ENCODE measurements around the gene FAM174C.
"Not testable (repeated sequence)": the region's sequence is repeated elsewhere in the genome, so short reads cannot be mapped to it uniquely, and the experiment has no call there.

The FAM174C gene

DNA sequence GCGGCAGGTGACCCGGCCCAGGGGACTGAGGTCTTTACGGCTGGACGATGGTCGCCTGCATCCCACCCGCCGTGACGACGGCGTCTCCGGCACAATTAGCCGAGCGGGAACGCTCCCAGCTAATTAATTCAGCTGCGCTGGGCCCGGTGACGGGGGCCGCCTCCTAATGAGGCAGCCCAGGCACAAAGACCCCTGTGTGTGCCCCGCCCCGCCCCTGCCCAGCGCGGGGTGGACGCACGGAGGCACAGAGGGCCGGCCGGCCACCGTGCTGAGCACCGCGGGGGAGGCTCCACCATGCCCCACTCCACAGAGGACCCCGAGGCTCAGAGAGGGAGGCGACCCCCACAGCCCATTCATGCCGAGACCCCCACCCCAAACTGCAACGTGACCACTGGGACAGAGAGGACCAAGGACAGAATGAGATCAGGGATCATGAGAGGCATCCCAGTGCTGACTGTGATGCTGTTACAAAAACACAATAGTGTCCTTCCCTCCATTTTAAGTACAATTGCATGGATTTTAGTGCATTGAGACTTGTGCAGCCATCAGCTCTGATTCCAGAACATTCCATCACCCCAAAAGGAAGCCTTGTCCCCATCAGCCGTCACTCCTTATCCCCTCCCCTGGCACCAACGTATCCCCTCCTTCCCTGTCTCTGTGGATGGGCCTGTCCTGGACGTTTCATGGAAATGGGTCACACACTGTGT is 27.4 kb downstream of the FAM174C start:
- H3K27me3 ChIP-seq (ENCODE audit: low read depth, low read length): no peaks in the 10 kb centered on the region
- no peaks in the 10 kb centered on the region for H3K9me3 ChIP-seq (ENCODE audit: insufficient read depth, low read length)
- no peak overlapping the region for H3K4me3 ChIP-seq (ENCODE audit: low read length)
- no peaks in the 10 kb centered on the region for H3K4me1 ChIP-seq (ENCODE audit: low read length)
- no peaks in the 10 kb centered on the region for H4K20me1 ChIP-seq (ENCODE audit: insufficient read depth, low read length)
- no peak overlapping the region for H3K27ac ChIP-seq (ENCODE audit: low read length)
- H3K36me3 ChIP-seq (replicated peaks; ENCODE audit: low read depth, low read length): no peaks in the 10 kb centered on the region
- H3K79me2 ChIP-seq (ENCODE audit: low read length): no peaks in the 10 kb centered on the region
- TF ChIP-seq EZH2phosphoT487 (IDR thresholded peaks at IDR 0.05; ENCODE audit: low read depth): no peak
- TF ChIP-seq, protein P1, sequence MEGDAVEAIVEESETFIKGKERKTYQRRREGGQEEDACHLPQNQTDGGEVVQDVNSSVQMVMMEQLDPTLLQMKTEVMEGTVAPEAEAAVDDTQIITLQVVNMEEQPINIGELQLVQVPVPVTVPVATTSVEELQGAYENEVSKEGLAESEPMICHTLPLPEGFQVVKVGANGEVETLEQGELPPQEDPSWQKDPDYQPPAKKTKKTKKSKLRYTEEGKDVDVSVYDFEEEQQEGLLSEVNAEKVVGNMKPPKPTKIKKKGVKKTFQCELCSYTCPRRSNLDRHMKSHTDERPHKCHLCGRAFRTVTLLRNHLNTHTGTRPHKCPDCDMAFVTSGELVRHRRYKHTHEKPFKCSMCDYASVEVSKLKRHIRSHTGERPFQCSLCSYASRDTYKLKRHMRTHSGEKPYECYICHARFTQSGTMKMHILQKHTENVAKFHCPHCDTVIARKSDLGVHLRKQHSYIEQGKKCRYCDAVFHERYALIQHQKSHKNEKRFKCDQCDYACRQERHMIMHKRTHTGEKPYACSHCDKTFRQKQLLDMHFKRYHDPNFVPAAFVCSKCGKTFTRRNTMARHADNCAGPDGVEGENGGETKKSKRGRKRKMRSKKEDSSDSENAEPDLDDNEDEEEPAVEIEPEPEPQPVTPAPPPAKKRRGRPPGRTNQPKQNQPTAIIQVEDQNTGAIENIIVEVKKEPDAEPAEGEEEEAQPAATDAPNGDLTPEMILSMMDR (IDR thresholded peaks at IDR 0.05; ENCODE audit: low read depth, low read length): no peak
- peak overlapping the region; percentile 60; the same call in 1 of the 2 replicates for H2AFZ ChIP-seq (ENCODE audit: low read depth, low read length)
- no peak overlapping the region for H3K4me2 ChIP-seq (ENCODE audit: low read length)
- H3K9ac ChIP-seq (ENCODE audit: low read length): no peak overlapping the region

DNA sequence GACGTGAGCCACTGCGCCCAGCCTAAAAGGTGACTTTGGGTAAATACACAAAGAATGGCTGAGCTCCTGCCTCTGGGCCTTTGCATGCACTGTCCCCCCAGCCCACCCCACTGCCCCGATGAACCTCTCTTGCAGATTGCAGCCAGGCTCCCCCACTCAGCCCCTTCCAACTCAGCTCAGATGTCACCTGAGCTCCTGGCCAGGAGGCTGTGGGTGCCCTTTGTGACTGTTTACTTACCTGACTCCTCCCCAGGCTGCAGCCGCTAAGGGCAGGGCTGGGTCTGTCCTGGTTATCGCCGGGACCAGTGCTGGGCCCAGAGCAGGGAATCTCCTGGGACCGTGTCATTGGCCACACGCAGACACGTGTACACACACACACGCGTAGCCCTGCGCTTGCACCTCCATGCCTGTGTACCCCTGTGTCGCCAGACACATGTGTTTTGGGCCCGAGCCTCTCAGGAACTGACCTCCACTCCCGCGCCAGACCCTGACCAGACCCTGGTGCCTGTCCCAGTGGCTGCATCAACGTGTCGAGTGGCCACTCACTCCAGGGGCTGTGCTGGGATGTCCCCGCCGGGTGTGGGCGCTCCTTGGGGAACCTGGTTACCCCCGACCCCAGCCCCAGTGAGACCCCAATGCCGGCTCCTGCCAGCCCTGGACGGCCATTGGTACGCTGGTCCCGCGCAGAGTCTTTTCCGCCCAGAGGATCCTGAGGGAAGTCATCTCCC is 29.0 kb downstream of the FAM174C start:
- no peaks in the 10 kb centered on the region for H3K36me3 ChIP-seq (replicated peaks; ENCODE audit: low read depth, low read length)
- no peak overlapping the region for H3K9ac ChIP-seq (ENCODE audit: low read length)
- H3K27ac ChIP-seq (ENCODE audit: low read length): no peak overlapping the region
- no peaks in the 10 kb centered on the region for H3K27me3 ChIP-seq (ENCODE audit: low read depth, low read length)
- no peaks in the 10 kb centered on the region for H3K9me3 ChIP-seq (ENCODE audit: insufficient read depth, low read length)
- H2AFZ ChIP-seq (ENCODE audit: low read depth, low read length): no peak overlapping the region
- no peaks in the 10 kb centered on the region for H3K4me1 ChIP-seq (ENCODE audit: low read length)
- H3K79me2 ChIP-seq (ENCODE audit: low read length): no peaks in the 10 kb centered on the region
- no peak overlapping the region for H3K4me3 ChIP-seq (ENCODE audit: low read length)
- no peak for TF ChIP-seq EZH2phosphoT487 (IDR thresholded peaks at IDR 0.05; ENCODE audit: low read depth)
- TF ChIP-seq, protein P1 (IDR thresholded peaks at IDR 0.05; ENCODE audit: low read depth, low read length): no peak
- H4K20me1 ChIP-seq (ENCODE audit: insufficient read depth, low read length): no peaks in the 10 kb centered on the region
- no peak overlapping the region for H3K4me2 ChIP-seq (ENCODE audit: low read length)

DNA sequence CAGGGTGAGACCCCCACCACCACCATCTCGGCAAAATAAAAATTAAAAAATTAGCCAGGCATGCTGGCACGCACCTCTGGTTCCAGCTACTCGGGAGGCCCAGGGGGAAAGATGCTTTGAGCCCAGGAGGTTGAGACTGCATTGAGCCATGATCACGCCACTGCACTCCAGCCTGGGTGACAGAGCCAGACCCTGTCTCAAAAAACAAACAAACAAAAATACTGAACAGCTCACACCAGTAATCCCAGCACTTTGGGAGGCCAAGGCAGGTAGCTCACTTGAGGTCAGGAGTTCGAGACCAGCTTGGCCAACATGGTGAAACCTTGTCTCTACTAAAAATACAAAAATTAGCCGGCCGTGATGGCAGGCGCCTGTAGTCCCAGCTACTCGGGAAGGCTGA is 30.0 kb downstream of the FAM174C start:
- not testable (repeated sequence) for H3K4me1 ChIP-seq (ENCODE audit: low read length); H3K9me3 ChIP-seq (ENCODE audit: insufficient read depth, low read length); H3K36me3 ChIP-seq (replicated peaks; ENCODE audit: low read depth, low read length); H3K9ac ChIP-seq (ENCODE audit: low read length); H4K20me1 ChIP-seq (ENCODE audit: insufficient read depth, low read length); H3K79me2 ChIP-seq (ENCODE audit: low read length); H3K27ac ChIP-seq (ENCODE audit: low read length); H3K4me3 ChIP-seq (ENCODE audit: low read length); H3K27me3 ChIP-seq (ENCODE audit: low read depth, low read length); H2AFZ ChIP-seq (ENCODE audit: low read depth, low read length); H3K4me2 ChIP-seq (ENCODE audit: low read length)

DNA sequence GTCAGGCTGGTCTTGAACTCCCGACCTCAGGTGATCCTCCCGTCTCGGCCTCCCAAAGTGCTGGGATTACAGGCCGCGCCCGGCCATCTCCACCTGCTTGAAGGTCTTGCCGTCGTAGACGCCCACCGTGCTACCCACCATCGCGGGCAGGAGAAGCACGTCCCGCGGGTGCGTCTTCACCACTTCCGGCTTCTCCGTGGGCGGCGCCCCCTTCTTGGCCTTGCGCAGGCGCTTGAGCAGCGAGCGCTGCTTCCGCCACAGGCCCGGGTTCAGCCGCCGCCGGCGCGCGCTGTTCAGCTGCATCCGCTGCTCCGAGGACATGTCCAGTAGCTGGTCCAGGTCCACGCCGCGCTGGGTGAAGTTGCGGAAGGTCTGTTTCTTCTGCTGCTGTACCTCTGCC is 32.0 kb downstream of the FAM174C start:
- H3K27me3 ChIP-seq (ENCODE audit: low read depth, low read length): no peaks in the 10 kb centered on the region
- peaks cover 6% of the 10 kb centered on the region; the same call in 1 of the 2 replicates for H3K4me1 ChIP-seq (ENCODE audit: low read length)
- no peak overlapping the region for H2AFZ ChIP-seq (ENCODE audit: low read depth, low read length)
- no peak overlapping the region for H3K4me3 ChIP-seq (ENCODE audit: low read length)
- no peak overlapping the region for H3K9ac ChIP-seq (ENCODE audit: low read length)
- no peaks in the 10 kb centered on the region for H3K79me2 ChIP-seq (ENCODE audit: low read length)
- no peaks in the 10 kb centered on the region for H4K20me1 ChIP-seq (ENCODE audit: insufficient read depth, low read length)
- no peak for TF ChIP-seq EZH2phosphoT487 (IDR thresholded peaks at IDR 0.05; ENCODE audit: low read depth)
- TF ChIP-seq, protein P1 (IDR thresholded peaks at IDR 0.05; ENCODE audit: low read depth, low read length): no peak
- no peak overlapping the region for H3K27ac ChIP-seq (ENCODE audit: low read length)
- no peaks in the 10 kb centered on the region for H3K9me3 ChIP-seq (ENCODE audit: insufficient read depth, low read length)
- no peak overlapping the region for H3K4me2 ChIP-seq (ENCODE audit: low read length)
- no peaks in the 10 kb centered on the region for H3K36me3 ChIP-seq (replicated peaks; ENCODE audit: low read depth, low read length)

Data from OCI-LY3 (cell line).